GM12872 (cell line): ENCODE measurements around the gene PTPRK.

ENCODE experiments used
- TF ChIP-seq, protein P1 (sequence below): IDR thresholded peaks from 3 replicates; pipeline ENCODE4 v1.5.1; 2011; ENCODE audit warnings: low read depth, mild to moderate bottlenecking, low read length, moderate library complexity; ENCODE audit not compliant: insufficient read depth

Gene PTPRK

DNA sequence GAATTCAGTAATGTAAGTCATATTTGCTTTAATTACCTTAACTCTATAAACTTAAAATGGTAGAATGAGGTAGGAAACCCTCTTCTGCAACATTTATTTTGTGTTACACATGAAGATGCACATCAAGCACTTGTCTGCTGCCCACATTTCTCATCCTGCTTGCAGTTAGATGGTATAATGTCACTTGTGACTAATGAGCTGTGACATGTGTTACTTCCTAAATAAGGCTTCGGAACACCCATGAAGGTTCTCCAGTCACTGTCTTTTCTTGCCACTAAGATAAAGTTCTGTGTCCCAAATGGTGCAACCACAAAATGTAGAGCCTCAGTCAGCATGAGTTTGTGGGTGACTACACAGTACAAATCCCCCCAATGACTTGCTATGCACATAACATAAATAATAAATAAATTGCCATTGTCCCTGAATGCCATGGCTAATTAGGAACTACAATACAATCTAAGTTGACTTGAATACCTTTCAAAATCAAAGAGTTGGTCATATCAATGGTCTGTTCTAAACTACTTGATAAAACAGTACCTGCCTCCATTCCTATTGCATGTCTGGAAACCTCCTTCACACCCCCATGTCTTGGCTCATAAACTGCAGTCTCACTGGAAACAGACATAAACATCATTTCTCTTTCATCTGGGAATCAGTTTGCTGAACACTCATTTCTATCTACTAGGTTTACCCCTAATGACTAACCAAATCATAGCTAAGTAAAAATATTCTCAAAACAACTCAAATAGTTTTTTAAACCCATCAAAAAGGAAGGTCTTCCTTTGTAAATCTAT is 157.2 kb downstream of the PTPRK start:
- TF ChIP-seq, protein P1, sequence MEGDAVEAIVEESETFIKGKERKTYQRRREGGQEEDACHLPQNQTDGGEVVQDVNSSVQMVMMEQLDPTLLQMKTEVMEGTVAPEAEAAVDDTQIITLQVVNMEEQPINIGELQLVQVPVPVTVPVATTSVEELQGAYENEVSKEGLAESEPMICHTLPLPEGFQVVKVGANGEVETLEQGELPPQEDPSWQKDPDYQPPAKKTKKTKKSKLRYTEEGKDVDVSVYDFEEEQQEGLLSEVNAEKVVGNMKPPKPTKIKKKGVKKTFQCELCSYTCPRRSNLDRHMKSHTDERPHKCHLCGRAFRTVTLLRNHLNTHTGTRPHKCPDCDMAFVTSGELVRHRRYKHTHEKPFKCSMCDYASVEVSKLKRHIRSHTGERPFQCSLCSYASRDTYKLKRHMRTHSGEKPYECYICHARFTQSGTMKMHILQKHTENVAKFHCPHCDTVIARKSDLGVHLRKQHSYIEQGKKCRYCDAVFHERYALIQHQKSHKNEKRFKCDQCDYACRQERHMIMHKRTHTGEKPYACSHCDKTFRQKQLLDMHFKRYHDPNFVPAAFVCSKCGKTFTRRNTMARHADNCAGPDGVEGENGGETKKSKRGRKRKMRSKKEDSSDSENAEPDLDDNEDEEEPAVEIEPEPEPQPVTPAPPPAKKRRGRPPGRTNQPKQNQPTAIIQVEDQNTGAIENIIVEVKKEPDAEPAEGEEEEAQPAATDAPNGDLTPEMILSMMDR = no peak

DNA sequence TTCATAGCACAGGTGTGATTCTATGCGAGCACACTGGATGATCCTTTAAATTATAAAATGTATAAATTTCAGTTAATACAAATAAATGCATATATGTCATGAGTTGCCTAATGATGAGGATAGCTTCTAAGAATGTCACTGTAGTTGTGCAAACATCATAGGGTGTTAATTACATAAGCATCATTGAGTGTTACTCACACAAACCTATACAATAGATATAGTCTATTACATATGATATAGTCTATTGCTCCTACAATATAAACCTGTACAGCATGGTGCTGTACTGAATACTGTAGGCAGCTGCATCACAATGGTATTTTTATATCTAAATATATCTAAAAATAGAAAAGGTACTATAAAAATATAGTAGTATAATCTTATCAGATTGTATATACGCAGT is 159.0 kb downstream of the PTPRK start:
- TF ChIP-seq, protein P1 = no peak

- TF ChIP-seq, protein P1 = no peak
Measured at GRCh38 chr6:128358244-128358776, 162.1 kb downstream of the PTPRK start.

DNA sequence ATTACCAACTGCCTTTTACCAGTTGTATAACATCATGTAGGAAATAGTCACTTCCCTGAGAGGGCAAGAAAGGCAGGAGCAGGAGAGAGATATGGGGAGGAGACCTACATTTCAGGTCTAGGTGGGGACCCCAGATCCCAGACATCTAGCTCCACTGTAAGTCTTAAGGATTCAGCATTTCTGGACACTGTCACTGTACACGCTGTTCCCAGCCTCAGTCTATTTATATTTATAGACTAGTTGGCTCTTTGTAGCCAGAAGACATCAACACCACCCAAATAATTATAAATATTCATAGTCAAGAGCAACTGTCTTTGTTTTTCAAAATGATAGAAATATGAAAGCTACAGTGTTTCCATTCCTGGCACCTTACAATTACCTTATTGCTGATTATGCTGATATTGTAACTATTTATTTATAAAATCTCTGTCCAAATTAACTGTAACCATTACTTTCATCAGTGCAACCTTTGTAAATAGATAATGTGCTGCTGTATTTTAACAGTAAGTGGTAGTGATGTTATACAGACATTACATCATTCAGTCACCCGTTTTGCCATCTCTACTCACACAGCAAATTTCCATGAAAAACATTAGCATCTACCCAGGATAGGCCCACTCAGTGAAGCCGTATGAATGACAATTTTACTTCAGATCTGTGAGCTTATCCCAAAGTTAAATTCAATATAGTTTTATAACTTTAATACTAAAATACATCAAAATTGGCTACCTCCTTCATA is 162.8 kb downstream of the PTPRK start:
- TF ChIP-seq, protein P1 = no peak

- TF ChIP-seq, protein P1 = no peak
Measured at GRCh38 chr6:128352366-128352765, 168.0 kb downstream of the PTPRK start.

DNA sequence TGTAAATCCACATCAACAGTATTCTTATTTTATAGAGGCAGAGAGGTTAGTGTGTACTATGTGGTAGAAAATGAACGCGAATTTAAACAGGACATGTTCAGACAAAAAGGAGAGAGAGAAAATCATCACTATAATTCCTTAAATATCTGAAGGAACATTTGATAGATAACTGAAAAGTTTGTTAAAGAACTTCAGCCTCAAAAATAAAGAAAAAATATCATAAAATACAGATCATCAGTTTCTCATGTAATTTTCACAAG is 169.2 kb downstream of the PTPRK start:
- TF ChIP-seq, protein P1 = no peak

- TF ChIP-seq, protein P1 = no peak
Measured at GRCh38 chr6:128350416-128351254, 169.8 kb downstream of the PTPRK start.
